ENCODE results near the gene TMEM203.

The TMEM203 gene

DNA sequence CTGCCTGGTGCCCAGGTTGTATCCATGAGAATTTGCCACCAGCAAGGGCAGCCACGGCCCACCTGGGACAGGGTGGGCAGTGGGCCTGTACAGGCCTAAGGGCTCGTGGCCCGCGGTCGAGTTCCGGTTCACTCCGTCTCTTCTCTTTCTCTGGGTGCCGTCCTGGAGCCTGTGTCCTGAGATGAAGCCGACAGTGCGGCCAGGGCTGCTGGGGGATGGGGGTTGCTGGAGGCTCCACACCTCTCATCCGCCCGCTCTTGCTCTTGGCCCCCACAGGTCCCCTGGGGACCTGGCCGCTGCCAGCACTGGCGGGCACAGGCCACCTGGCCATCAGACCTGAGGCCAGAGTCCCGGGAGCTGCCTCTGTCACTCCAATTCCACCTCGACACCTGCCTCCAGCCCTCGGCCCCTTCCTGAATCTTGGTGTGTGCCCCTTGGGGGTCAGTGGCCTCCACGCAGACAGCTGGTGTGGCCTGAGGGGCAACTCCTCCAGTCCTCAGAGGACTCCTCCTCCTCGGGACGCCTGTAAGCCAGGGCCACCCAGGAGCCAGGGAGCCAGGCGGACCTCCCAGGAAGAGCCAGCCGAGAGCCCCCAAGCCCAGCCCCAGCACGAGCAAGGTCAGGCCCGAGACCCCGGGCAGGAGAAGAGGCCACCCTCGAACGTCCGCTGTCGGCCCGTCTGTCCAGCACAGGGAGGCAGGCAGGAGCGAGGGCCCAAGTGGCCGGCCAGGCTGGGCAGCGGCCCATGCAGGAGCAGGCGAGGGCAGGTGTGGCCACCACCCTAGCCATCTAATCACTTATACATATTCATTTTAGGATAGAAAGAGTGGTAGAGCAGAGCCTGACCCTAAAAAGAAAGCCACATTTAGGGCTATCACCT lies 40.8 kb downstream of the TMEM203 start:
- DNase-seq (ENCODE audit: low spot score), result no peak

DNA sequence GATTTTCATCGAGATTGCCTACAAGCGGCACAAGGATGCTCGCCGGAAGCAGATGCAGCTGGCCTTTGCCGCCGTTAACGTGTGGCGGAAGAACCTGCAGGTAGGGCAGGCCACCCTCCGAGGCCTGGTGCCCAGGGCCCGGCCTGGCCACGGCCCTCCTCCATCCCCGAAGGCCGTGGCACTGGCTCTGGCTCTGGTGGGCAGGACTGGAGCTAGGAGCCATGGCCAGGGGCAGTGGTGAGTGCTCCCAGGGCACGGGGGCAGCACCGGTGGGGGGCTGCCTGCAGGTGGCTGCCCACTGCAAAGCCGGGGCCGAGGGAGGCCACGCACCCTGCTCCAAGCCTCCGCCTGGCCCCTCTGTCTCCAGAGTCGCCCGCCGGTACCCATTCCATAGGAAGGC lies 41.6 kb downstream of the TMEM203 start:
- no peak for DNase-seq (ENCODE audit: low spot score)

GRCh38 chr9:137163365-137163715 lies 42.1 kb downstream of the TMEM203 start:
- DNase-seq (ENCODE audit: low spot score), result no peak

DNA sequence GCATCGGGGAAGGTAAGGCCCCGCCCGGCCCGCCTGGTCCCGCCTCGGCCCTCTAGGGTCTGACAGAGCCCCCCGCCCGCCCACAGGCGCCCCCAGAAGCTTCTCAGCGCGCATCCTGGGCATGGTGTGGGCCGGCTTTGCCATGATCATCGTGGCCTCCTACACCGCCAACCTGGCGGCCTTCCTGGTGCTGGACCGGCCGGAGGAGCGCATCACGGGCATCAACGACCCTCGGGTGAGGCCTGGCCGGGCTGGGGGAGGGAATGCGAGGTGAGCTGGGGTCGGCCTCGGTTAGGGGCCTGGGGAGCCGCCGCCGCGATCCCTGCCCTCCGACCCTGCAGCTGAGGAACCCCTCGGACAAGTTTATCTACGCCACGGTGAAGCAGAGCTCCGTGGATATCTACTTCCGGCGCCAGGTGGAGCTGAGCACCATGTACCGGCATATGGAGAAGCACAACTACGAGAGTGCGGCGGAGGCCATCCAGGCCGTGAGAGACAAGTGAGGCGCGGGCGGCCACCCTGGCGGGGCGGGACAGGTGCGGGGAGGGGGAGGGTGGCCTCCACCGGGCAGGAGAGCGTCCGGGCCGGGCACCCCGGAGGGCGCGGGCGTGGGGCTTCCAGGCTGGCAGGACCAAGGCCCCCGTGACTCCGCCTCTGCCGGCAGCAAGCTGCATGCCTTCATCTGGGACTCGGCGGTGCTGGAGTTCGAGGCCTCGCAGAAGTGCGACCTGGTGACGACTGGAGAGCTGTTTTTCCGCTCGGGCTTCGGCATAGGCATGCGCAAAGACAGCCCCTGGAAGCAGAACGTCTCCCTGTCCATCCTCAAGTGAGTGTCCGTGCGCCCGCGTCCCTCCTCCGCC lies 42.7 kb downstream of the TMEM203 start:
- DNase-seq (ENCODE audit: low spot score), result peak; percentile 70

DNA sequence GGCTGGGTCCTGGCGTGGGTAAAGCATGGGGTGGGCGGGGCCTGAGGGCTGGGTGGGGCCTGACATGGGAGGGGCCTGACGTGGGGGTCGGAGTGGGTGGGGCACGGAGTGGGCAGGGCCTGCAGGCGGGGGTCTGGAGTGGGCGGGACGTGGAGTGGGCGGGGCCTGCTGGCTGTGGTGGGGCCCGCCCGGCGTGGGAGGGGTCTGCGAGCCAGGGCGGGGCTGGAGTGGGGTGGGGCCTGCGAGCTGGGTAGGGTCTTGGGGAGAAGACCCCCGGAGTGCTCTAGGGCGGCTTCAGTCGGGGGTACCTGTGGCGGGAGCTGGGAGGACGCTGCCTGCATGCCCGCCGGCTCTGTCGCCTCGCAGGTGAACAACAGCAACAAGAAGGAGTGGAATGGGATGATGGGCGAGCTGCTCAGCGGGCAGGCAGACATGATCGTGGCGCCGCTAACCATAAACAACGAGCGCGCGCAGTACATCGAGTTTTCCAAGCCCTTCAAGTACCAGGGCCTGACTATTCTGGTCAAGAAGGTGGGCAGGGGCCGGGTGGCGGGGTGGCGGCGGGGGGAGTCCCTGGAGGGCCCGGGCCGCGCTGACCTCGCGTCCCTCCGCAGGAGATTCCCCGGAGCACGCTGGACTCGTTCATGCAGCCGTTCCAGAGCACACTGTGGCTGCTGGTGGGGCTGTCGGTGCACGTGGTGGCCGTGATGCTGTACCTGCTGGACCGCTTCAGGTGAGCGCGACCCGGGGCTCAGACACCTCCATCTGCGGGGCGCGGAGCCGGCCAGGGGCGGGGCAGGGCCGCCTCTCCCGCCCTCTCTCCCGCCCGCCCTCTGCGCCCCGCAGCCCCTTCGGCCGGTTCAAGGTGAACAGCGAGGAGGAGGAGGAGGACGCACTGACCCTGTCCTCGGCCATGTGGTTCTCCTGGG lies 43.6 kb downstream of the TMEM203 start:
- DNase-seq (ENCODE audit: low spot score), result no peak

- DNase-seq (ENCODE audit: low spot score), result no peak
Measured at GRCh38 chr9:137160716-137161557, 44.5 kb downstream of the TMEM203 start.

GRCh38 chr9:137160054-137160425 lies 45.4 kb downstream of the TMEM203 start:
- DNase-seq (ENCODE audit: low spot score), result no peak

- no peak for DNase-seq (ENCODE audit: low spot score)
Measured at GRCh38 chr9:137159105-137160053, 46.1 kb downstream of the TMEM203 start.

GRCh38 chr9:137158625-137159024 lies 46.8 kb downstream of the TMEM203 start:
- no peak for DNase-seq (ENCODE audit: low spot score)

DNA sequence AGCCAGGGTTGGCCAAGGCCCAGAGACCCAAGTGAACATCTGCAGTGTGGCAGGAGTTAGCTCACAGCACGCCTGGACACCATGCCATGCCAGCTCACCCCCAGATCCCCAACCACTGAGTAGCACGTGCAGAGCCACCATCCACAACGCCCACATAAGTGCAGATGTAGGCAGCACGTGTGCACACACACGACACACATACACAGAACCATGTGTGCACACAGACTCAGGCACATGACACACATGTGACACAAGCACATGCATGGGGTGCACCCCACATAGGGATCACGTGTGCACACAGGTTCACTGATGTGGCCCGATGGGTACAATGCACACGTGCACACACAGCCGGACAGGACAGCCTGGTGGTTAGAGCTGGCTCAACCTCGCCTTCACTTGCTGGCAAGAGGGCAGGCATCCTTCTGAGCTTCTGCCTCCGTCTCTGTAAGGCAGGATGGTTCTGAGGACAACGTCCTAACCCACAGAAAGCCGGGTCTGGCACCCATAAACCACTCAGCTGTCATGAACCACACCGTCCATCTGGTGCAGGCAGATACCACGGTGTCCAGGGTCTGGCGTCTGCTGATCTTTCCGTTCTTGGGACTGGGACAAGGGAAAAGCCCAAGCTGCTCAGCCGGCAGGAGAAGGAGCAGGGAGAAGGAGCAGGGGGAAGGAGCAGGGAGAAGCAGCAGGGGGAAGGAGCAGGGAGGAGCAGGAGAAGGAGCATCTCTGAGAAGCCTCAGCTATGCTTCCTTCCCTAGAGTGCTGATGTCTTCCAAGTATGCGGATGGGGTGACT lies 47.6 kb downstream of the TMEM203 start:
- no peak for DNase-seq (ENCODE audit: low spot score)

GRCh38 chr9:137156567-137157375 lies 48.7 kb downstream of the TMEM203 start:
- DNase-seq (ENCODE audit: low spot score), result peak; percentile 64

Data from hepatic stellate cell (primary cell).